Colonic mucosa (tissue), 4 donors: Measurements from ENCODE around the gene ZC3H4. TPM values are rescaled to one million over a fixed set of nuclear protein-coding genes. Genes with fewer than 3 reads are reported as not detected.
"Not testable (repeated sequence)": the region's sequence is repeated elsewhere in the genome, so short reads cannot be mapped to it uniquely, and the experiment has no call there.

Experiments
- DNase-seq: peaks from one replicate; pipeline ENCODE4 v3.0.0-alpha.2; 2020
- H3K27ac ChIP-seq: fragments of 200-600 bp; one replicate; pipeline ENCODE4 v1.8.0; 2021
- H3K27me3 ChIP-seq: fragments of 200-600 bp; one replicate; pipeline ENCODE4 v1.8.0; 2021
- H3K36me3 ChIP-seq: fragments of 200-600 bp; one replicate; pipeline ENCODE4 v1.8.0; 2021
- H3K4me1 ChIP-seq: fragments of 200-600 bp; one replicate; pipeline ENCODE4 v1.8.0; 2021; ENCODE audit warnings: mild to moderate bottlenecking
- H3K4me3 ChIP-seq: fragments of 200-600 bp; one replicate; pipeline ENCODE4 v1.8.0; 2021
- H3K9ac ChIP-seq, 2 donors: one replicate each; pipeline ENCODE4 v1.7.0; 2013; ENCODE audit warnings: control low read depth in 2 of 2, low read depth in 2 of 2, low read length in 2 of 2
- H3K9me3 ChIP-seq: fragments of 200-600 bp; one replicate; pipeline ENCODE4 v1.8.0; 2021
- CTCF ChIP-seq: fragments of 200-600 bp; IDR thresholded peaks from one replicate; pipeline ENCODE4 v1.8.0; 2022; ENCODE audit warnings: antibody characterized with exemption, mild to moderate bottlenecking
- intact Hi-C: fragments of 100-400 bp; cut with DNase I; formaldehyde crosslinking; loops from one replicate; pipeline ENCODE4 v1.14.1; 2022
- total RNA-seq, 2 donors: library from RNA; stranded (reverse); fragmentation: NEBNext Ultra II Directional in 1 of 2; extraction: Animal tissue kit (Norgen Biotek cat#: 25700) in 1 of 2; gene quantifications; one replicate each; pipeline ENCODE4 v1.2.1, GENCODE V29; 2021
- donor health status: healthy.
- donor health status: DM: no; HTN: no; CAD: no.
- donor health status: DM: no; HTN: no; CAD: no.

Gene ZC3H4
- total RNA-seq, 2 donors from 2014 or later, result 27.2 to 62.2 TPM

- Histone ChIP-seq H3K36me3 (peaks cover 23% of the 10 kb centered on the region), H3K9me3 (no peaks in the 10 kb centered on the region)
- no peak for DNase-seq
Observed at GRCh38 chr19:47084879-47085439, 28.6 kb downstream of the ZC3H4 start.

GRCh38 chr19:47082493-47082892 is 31.1 kb downstream of the ZC3H4 start:
- peaks cover 23% of the 10 kb centered on the region for H3K36me3 ChIP-seq
- no peaks in the 10 kb centered on the region for H3K9me3 ChIP-seq
- H3K4me1 ChIP-seq, result peaks cover 3% of the 10 kb centered on the region
- no peak for TF ChIP-seq CTCF
- H3K27ac ChIP-seq, result no peak overlapping the region
- H3K27me3 ChIP-seq, result no peaks in the 10 kb centered on the region
- no peak for DNase-seq
- intact Hi-C loops, result no loop called here
- no peak overlapping the region for H3K4me3 ChIP-seq
- H3K9ac ChIP-seq, result no peak overlapping the region

More at GRCh38 chr19:47084879-47085439, 28.6 kb downstream of the ZC3H4 start:
- Histone ChIP-seq H3K9ac (no peak overlapping the region), H3K27ac (no peak overlapping the region), H3K4me1 (peaks cover 6% of the 10 kb centered on the region), H3K27me3 (no peaks in the 10 kb centered on the region), H3K4me3 (no peak overlapping the region)
- no peak for TF ChIP-seq CTCF
- intact Hi-C loops, result no loop called here

- TF ChIP-seq CTCF, result no peak
- intact Hi-C loops, result no loop called here
- Histone ChIP-seq H3K4me1 (peaks cover 3% of the 10 kb centered on the region), H3K9ac (no peak overlapping the region), H3K9me3 (no peaks in the 10 kb centered on the region), H3K4me3 (no peak overlapping the region), H3K36me3 (peaks cover 31% of the 10 kb centered on the region), H3K27ac (no peak overlapping the region), H3K27me3 (no peaks in the 10 kb centered on the region)
- no peak for DNase-seq
Observed at GRCh38 chr19:47081095-47081494, 32.5 kb downstream of the ZC3H4 start.

GRCh38 chr19:47078351-47078750 is 35.2 kb downstream of the ZC3H4 start:
- DNase-seq, H3K27me3 ChIP-seq, H3K4me1 ChIP-seq, H3K4me3 ChIP-seq, H3K9ac ChIP-seq, H3K27ac ChIP-seq, H3K9me3 ChIP-seq: not testable (repeated sequence)
- intact Hi-C loops, result loop anchor here (5.0 kb wide), 1 partner anchor 66 kb away; no protein-coding TSS in a partner anchor
- H3K36me3 ChIP-seq, result peaks cover 17% of the 10 kb centered on the region

GRCh38 chr19:47075941-47076340 is 37.6 kb downstream of the ZC3H4 start:
- Histone ChIP-seq H3K4me1 (peaks cover 3% of the 10 kb centered on the region), H3K9ac (no peak overlapping the region), H3K36me3 (peaks cover 14% of the 10 kb centered on the region), H3K9me3 (no peaks in the 10 kb centered on the region), H3K4me3 (no peak overlapping the region), H3K27me3 (no peaks in the 10 kb centered on the region), H3K27ac (no peak overlapping the region)
- DNase-seq, result no peak
- intact Hi-C loops, result loop anchor here (5.0 kb wide), 1 partner anchor 64 kb away; no protein-coding TSS in a partner anchor
- no peak for TF ChIP-seq CTCF

GRCh38 chr19:47075179-47075810 is 38.3 kb downstream of the ZC3H4 start:
- no peaks in the 10 kb centered on the region for H3K27me3 ChIP-seq
- no peaks in the 10 kb centered on the region for H3K9me3 ChIP-seq
- H3K36me3 ChIP-seq, result peaks cover 14% of the 10 kb centered on the region
- no peak for DNase-seq
- peaks cover 3% of the 10 kb centered on the region for H3K4me1 ChIP-seq
- H3K9ac ChIP-seq, result peak overlapping the region in 1 of 2 donors; percentile 1
- no peak for TF ChIP-seq CTCF
- H3K27ac ChIP-seq, result no peak overlapping the region
- no peak overlapping the region for H3K4me3 ChIP-seq
- intact Hi-C loops, result loop anchor here (5.0 kb wide), 1 partner anchor 63 kb away; no protein-coding TSS in a partner anchor
